CD4-positive, CD25-positive, alpha-beta regulatory T cell (primary cell): Measurements from ENCODE around the gene CCIN. TPM values are rescaled to one million over a fixed set of nuclear protein-coding genes. Genes with fewer than 3 reads are reported as not detected.

ENCODE experiments used
- ATAC-seq, 2 donors: fragments of 150-1000 bp; cut with Tn5 transposase; one replicate each; pipeline ENCODE4 v1.10.0; 2021; ENCODE audit warnings: low read depth in 2 of 2, moderate number of reproducible peaks in 2 of 2, moderate library complexity in 1 of 2
- DNase-seq, 3 donors: peaks; one replicate each; pipeline versions ENCODE4 v3.0.0 to v3.0.0-alpha.2; 2012 to 2022; ENCODE audit warnings: mixed read lengths in 1 of 3
- H3K27ac ChIP-seq: one replicate; pipeline ENCODE4 v1.7.0; 2013; ENCODE audit warnings: mild to moderate bottlenecking, low read length; ENCODE audit not compliant: insufficient read depth, poor library complexity, severe bottlenecking
- H3K27me3 ChIP-seq: one replicate; pipeline ENCODE4 v1.7.0; 2013; ENCODE audit warnings: low read length; ENCODE audit not compliant: control insufficient read depth, insufficient read depth
- H3K36me3 ChIP-seq: one replicate; pipeline ENCODE4 v1.7.0; 2013; ENCODE audit warnings: mild to moderate bottlenecking, low read length, moderate library complexity; ENCODE audit not compliant: control insufficient read depth, insufficient read depth
- H3K4me1 ChIP-seq: 2 replicates; pipeline ENCODE4 v1.7.0; 2013; ENCODE audit warnings: mild to moderate bottlenecking, low read length; ENCODE audit not compliant: insufficient read depth, control insufficient read depth, poor library complexity, severe bottlenecking
- H3K4me3 ChIP-seq: one replicate; pipeline ENCODE4 v1.7.0; 2013; ENCODE audit warnings: low read depth, mild to moderate bottlenecking, low read length, moderate library complexity
- H3K9me3 ChIP-seq, 2 experiments: 1 replicate in 1 of 2; 2 replicates in 1 of 2; pipeline ENCODE4 v1.7.0; 2013; ENCODE audit warnings: low read length in 2 of 2, mild to moderate bottlenecking in 1 of 2, moderate library complexity in 1 of 2; ENCODE audit not compliant: control insufficient read depth in 2 of 2
- H3K27ac Mint-ChIP-seq, 3 donors: one replicate each; pipeline ENCODE4 v1.8.0; 2020 to 2022; ENCODE audit warnings: mild to moderate bottlenecking in 3 of 3, mixed read lengths in 3 of 3, moderate library complexity in 2 of 3
- H3K27me3 Mint-ChIP-seq: one replicate; pipeline ENCODE4 v1.8.0; 2022; ENCODE audit warnings: mild to moderate bottlenecking, mixed read lengths
- H3K36me3 Mint-ChIP-seq: one replicate; pipeline ENCODE4 v1.8.0; 2020; ENCODE audit warnings: mixed read lengths
- H3K4me1 Mint-ChIP-seq, 4 donors: one replicate each; pipeline ENCODE4 v1.8.0; 2020 to 2022; ENCODE audit warnings: mixed read lengths in 4 of 4, mild to moderate bottlenecking in 1 of 4
- H3K4me3 Mint-ChIP-seq, 4 donors: one replicate each; pipeline ENCODE4 v1.8.0; 2020 to 2022; ENCODE audit warnings: mild to moderate bottlenecking in 4 of 4, mixed read lengths in 4 of 4, moderate library complexity in 3 of 4
- H3K9me3 Mint-ChIP-seq, 7 donors: one replicate each; pipeline ENCODE4 v1.8.0; 2020 to 2022; ENCODE audit warnings: mixed read lengths in 7 of 7, mild to moderate bottlenecking in 3 of 7, moderate library complexity in 2 of 7
- polyA plus RNA-seq, 4 donors: library from polyadenylated mRNA; unstranded; fragments of 300-500 nt; fragmentation: Illumina TruSeq; gene quantifications; one replicate each; pipeline ENCODE4 v1.2.3, GENCODE V29; 2021
- total RNA-seq: library from RNA; stranded (reverse); gene quantifications from one replicate; pipeline ENCODE4 v1.2.3, GENCODE V29; 2022

The CCIN gene
- total RNA-seq (1.4 TPM), polyA plus RNA-seq (under 1 TPM in 1 of 4 donors, not detected in 3; 0.38 TPM)

GRCh38 chr9:36169166-36169565 is at the start of gene CCIN:
TSS of gene CCIN (plus strand) at chr9:36169388. CDS start at chr9:36169503, 115 bp downstream.
- Histone ChIP-seq H3K27me3 (no peaks in the 10 kb centered on the region), H3K27ac (no peak within 1 kb of the TSS), H3K4me1 (peaks cover 11% of the 10 kb centered on the region), H3K4me3 (no peak within 1 kb of the TSS), H3K9me3 (no peaks in the 10 kb centered on the region), H3K36me3 (no peaks in the 10 kb centered on the region)
- no peaks in the 10 kb centered on the region for H3K9me3 Mint-ChIP-seq
- no peak for DNase-seq
- no peaks in the 10 kb centered on the region for H3K36me3 Mint-ChIP-seq
- H3K27me3 Mint-ChIP-seq, result peaks cover 10% of the 10 kb centered on the region
- peaks cover 0 to 11% (median 3%) of the 10 kb centered on the region in 4 donors for H3K4me1 Mint-ChIP-seq
- peak within 1 kb of the TSS in 2 of 4 donors; percentile 5 to 35 for H3K4me3 Mint-ChIP-seq
- H3K27ac Mint-ChIP-seq, result peak within 1 kb of the TSS in 1 of 3 donors; percentile 20
- ATAC-seq, result no peak

GRCh38 chr9:36119476-36119875 is 49.7 kb upstream of the CCIN start:
- Histone ChIP-seq H3K36me3 (peaks cover 7% of the 10 kb centered on the region), H3K27me3 (no peaks in the 10 kb centered on the region), H3K4me1 (no peaks in the 10 kb centered on the region), H3K9me3 (no peaks in the 10 kb centered on the region), H3K4me3 (no peak overlapping the region), H3K27ac (no peak overlapping the region)
- Mint-ChIP-seq H3K9me3 (no peaks in the 10 kb centered on the region), H3K27me3 (no peaks in the 10 kb centered on the region), H3K4me1 (peaks cover 0 to 7% (median under 1%) of the 10 kb centered on the region in 4 donors), H3K27ac (no peak overlapping the region), H3K36me3 (peaks cover 32% of the 10 kb centered on the region), H3K4me3 (no peak overlapping the region)
- ATAC-seq (no peak), DNase-seq (no peak)

- Histone ChIP-seq H3K4me3 (no peak overlapping the region), H3K27me3 (no peaks in the 10 kb centered on the region), H3K27ac (no peak overlapping the region), H3K9me3 (no peaks in the 10 kb centered on the region), H3K36me3 (peaks cover 7% of the 10 kb centered on the region), H3K4me1 (peaks cover 8% of the 10 kb centered on the region)
- Mint-ChIP-seq H3K4me3 (no peak overlapping the region), H3K9me3 (no peaks in the 10 kb centered on the region), H3K27me3 (no peaks in the 10 kb centered on the region), H3K27ac (no peak overlapping the region), H3K4me1 (peaks cover 0 to 13% (median 7%) of the 10 kb centered on the region in 4 donors), H3K36me3 (peaks cover 32% of the 10 kb centered on the region)
- DNase-seq, result no peak
- no peak for ATAC-seq
These were observed 48.5 kb upstream of the CCIN start for GRCh38 chr9:36120705-36121104.

- Histone ChIP-seq H3K4me1 (peaks cover 8% of the 10 kb centered on the region), H3K27me3 (no peaks in the 10 kb centered on the region), H3K4me3 (no peak overlapping the region), H3K27ac (no peak overlapping the region), H3K36me3 (peaks cover 7% of the 10 kb centered on the region), H3K9me3 (no peaks in the 10 kb centered on the region)
- DNase-seq, result no peak
- no peaks in the 10 kb centered on the region for H3K27me3 Mint-ChIP-seq
- H3K4me3 Mint-ChIP-seq, result no peak overlapping the region
- ATAC-seq, result no peak
- H3K27ac Mint-ChIP-seq, result peak overlapping the region in 1 of 3 donors; percentile 22
- H3K36me3 Mint-ChIP-seq, result peaks cover 29% of the 10 kb centered on the region
- no peaks in the 10 kb centered on the region for H3K9me3 Mint-ChIP-seq
- H3K4me1 Mint-ChIP-seq, result peaks cover 0 to 20% (median 13%) of the 10 kb centered on the region in 4 donors
These were observed 47.2 kb upstream of the CCIN start for GRCh38 chr9:36121971-36122370.

GRCh38 chr9:36123515-36123914 is 45.7 kb upstream of the CCIN start:
- Histone ChIP-seq H3K36me3 (peaks cover 7% of the 10 kb centered on the region), H3K9me3 (no peaks in the 10 kb centered on the region), H3K27ac (no peak overlapping the region), H3K4me1 (peaks cover 17% of the 10 kb centered on the region), H3K4me3 (no peak overlapping the region), H3K27me3 (no peaks in the 10 kb centered on the region)
- H3K4me3 Mint-ChIP-seq, result no peak overlapping the region
- peaks cover 20% of the 10 kb centered on the region for H3K36me3 Mint-ChIP-seq
- no peak overlapping the region for H3K27ac Mint-ChIP-seq
- H3K27me3 Mint-ChIP-seq, result peaks cover 4% of the 10 kb centered on the region
- no peaks in the 10 kb centered on the region for H3K9me3 Mint-ChIP-seq
- no peak for ATAC-seq
- H3K4me1 Mint-ChIP-seq, result peaks cover 5 to 33% (median 23%) of the 10 kb centered on the region in 4 donors
- DNase-seq, result no peak

GRCh38 chr9:36125062-36125855 is 43.9 kb upstream of the CCIN start:
- Histone ChIP-seq H3K27me3 (no peaks in the 10 kb centered on the region), H3K36me3 (peaks cover 4% of the 10 kb centered on the region), H3K4me1 (peaks cover 17% of the 10 kb centered on the region), H3K4me3 (no peak overlapping the region), H3K9me3 (no peaks in the 10 kb centered on the region), H3K27ac (no peak overlapping the region)
- Mint-ChIP-seq H3K27ac (peak overlapping the region in 2 of 3 donors; percentile 16 to 56), H3K9me3 (no peaks in the 10 kb centered on the region), H3K36me3 (peaks cover 13% of the 10 kb centered on the region), H3K4me3 (no peak overlapping the region), H3K4me1 (peaks cover 5 to 33% (median 23%) of the 10 kb centered on the region in 4 donors), H3K27me3 (peaks cover 4% of the 10 kb centered on the region)
- no peak for ATAC-seq
- DNase-seq, result no peak

- peaks cover 4% of the 10 kb centered on the region for H3K36me3 ChIP-seq
- peaks cover 5 to 33% (median 23%) of the 10 kb centered on the region in 4 donors for H3K4me1 Mint-ChIP-seq
- H3K27me3 ChIP-seq, result no peaks in the 10 kb centered on the region
- H3K36me3 Mint-ChIP-seq, result peaks cover 13% of the 10 kb centered on the region
- no peak overlapping the region for H3K4me3 ChIP-seq
- H3K4me3 Mint-ChIP-seq, result no peak overlapping the region
- H3K9me3 Mint-ChIP-seq, result no peaks in the 10 kb centered on the region
- H3K27ac ChIP-seq, result no peak overlapping the region
- DNase-seq, result no peak
- no peaks in the 10 kb centered on the region for H3K9me3 ChIP-seq
- peaks cover 4% of the 10 kb centered on the region for H3K27me3 Mint-ChIP-seq
- H3K4me1 ChIP-seq, result peaks cover 17% of the 10 kb centered on the region
- peak overlapping the region in 2 of 3 donors; percentile 29 to 42 for H3K27ac Mint-ChIP-seq
- ATAC-seq, result no peak
These were observed 43.0 kb upstream of the CCIN start for GRCh38 chr9:36126016-36126730.
